Measurements from ENCODE around the gene SGIP1.
"Not testable (repeated sequence)": the region's sequence is repeated elsewhere in the genome, so short reads cannot be mapped to it uniquely, and the experiment has no call there.

The SGIP1 gene

DNA sequence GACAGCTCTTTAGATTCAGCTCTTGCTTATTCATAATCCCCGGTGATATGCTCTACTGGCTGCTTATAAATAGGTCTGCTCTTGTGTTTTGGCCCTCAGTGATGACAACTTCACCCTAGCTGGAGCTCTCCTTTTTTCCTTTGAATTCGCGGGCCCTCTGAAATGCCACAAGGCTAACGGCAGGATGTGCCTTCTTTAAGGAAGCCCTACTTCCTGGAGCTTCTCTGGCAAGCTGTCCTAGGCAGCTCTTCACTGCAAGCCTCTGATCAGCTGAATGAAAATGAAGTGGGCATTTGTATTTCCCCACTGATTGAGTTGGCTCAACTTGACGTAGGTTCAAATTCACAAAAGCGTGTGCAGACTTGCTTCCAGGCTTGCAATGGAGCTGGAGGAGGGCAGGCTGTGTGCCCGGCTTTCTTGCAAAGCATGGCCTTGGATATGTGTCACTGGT is 22.2 kb downstream of the SGIP1 start:
- DNase-seq, result peak; percentile 12

GRCh38 chr1:66557157-66557556 is 23.2 kb downstream of the SGIP1 start:
- no peak for DNase-seq

- DNase-seq, result no peak
Measured at GRCh38 chr1:66559517-66559916, 25.6 kb downstream of the SGIP1 start.

DNA sequence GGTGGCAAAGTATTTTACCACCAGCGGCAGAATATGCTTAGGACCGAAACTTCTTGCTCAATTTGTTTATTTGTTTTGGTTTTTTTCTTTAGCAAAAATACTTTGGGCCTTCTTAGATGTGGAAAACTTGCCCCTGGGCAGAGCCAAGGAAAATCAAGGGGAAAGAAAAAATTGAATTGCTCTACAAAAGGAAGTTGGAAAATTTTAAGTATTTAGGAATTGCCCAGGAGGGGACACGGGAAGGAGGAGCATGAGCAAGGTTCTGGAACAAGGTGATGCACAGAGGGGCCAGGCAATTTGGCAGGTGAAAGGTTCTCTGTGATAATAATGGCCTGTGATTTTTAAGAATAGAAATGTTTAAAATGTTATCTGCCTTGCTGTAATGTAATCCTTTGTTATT is 28.6 kb downstream of the SGIP1 start:
- no peak for DNase-seq

DNA sequence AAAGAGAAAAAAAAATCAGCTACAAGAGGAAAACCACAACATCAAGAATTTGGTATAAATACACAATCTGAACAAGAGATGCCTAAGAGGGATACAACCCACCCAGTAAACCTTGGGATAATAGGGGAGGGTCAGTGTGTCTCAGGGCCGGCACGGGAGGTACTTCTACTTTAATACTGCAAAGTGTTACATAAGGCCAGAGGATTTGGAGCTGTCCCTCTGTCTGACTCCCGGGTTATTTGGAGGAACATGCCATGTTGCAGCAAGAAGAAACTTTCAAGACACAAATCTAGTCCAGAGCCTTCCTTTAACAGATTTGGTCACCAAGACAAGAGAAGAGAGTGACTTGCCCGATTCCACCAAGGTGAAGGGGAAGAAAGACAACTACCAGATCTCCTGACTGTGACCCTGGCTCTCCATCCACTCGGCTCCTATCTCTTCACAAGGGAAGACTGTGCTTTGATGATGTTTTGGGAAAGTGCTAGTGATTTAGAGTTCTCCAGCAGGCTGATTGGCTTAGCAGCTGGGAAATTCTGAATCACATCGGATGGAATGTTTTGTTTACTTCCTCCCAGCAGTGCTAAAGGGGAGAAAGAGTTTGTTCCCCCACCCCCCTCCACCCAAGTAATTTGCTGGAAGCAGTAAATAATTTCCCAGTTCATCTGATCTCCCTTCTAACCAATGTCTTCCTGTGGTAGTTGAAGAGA is 29.3 kb downstream of the SGIP1 start:
- DNase-seq, result no peak

- DNase-seq, result no peak
Measured at GRCh38 chr1:66563941-66564630, 30.1 kb downstream of the SGIP1 start.

DNA sequence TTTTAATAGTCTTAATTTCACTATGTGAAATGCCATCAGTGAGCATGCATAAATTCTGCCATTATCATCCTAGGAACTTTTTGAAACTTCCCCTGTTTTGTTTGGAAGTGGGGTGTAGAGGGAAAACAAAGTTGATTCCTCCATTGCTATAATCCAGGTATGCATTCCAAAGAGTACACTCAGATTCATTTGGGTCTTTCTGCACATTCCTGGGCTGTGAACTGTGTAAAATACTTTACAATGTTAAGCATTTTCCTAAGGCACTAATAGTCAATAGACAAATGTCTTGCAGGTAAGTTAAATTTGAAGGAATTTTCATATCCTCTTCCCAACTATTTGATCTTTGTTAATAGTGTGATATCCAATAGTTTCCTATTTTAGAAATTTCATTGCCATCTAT is 36.2 kb downstream of the SGIP1 start:
- DNase-seq, result no peak

- no peak for DNase-seq
Measured at GRCh38 chr1:66571789-66572188, 37.8 kb downstream of the SGIP1 start.

DNA sequence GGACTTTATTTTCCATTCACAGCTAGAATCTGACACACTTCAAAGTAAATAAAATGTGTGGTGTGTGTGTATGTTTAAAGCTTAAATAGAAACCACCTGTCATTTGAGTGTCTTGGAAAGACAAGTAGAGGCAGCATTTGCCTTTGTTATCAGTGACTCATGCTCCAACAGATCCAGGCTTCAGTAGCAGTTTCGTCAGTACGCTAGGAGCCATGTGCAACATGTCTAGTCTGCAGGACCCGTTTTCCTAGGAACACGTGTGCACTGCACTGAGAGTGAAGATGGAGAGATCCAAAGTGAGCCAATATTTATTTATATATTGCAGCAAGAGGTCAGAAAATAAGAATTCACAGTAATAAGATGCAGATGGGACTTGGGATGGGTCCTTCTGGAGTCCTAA is 41.8 kb downstream of the SGIP1 start:
- peak; percentile 66 for DNase-seq

DNA sequence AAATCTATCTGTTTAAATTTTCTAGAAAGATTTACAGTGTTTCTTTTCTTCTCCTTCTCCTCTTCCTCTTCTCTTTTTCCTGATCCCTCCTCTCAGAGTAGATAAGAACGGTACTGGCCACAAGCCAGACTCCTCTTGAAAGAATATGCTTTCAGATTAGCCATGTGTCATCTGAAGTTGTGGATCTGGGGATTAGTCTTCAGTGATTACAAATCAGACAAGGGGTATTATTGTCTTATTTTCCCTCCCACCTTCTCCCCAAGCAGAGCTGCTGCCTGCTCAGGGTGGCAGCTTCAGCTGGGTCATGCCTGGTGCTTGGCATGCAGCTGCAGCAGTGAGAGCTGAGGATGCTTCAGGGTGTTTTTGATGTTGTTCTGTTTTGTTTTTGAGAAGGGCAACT is 42.7 kb downstream of the SGIP1 start:
- DNase-seq, result no peak

GRCh38 chr1:66578841-66579240 is 44.9 kb downstream of the SGIP1 start:
- DNase-seq, result no peak

- DNase-seq, result no peak
Measured at GRCh38 chr1:66580081-66580480, 46.1 kb downstream of the SGIP1 start.

- DNase-seq, result no peak
Measured at GRCh38 chr1:66583021-66583420, 49.1 kb downstream of the SGIP1 start.

GRCh38 chr1:66585002-66585401 is 51.0 kb downstream of the SGIP1 start:
- no peak for DNase-seq

DNA sequence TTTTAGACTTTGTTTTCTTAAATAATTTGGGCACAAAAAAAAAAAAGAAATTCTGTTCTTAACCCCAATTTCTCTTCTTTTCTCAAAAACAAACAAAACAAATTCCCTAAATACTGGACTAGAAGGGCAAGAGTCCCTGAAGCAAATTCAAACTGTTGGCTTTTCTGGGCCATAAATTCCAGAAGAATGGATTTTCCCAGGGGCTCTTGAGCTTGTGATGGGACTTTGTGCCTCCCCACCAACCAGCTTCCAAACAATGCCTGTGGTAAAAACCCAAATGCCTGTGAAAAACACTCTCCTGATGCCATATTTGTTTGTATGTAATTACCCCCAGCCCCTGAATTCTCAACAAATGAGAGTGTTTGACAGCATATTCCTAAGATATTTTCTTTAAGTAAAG is 55.4 kb downstream of the SGIP1 start:
- no peak for DNase-seq

DNA sequence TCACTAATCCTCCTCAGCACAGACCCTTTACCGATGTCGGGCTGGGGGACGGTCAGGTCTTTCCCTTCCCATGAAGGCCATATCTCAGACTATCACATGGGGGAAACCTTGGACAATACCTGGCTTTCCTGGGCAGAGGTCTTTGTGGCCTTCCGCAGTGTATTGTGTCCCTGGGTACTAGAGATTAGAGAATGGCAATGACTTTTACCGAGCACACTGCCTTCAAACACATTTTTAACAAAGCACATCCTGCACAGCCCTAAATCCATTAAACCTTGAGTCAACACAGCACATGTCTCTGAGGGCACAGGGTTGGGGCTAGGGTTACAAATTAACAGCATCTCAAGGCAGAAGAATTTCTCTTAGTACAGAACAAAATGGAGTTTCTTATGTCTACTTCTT is 58.2 kb downstream of the SGIP1 start:
- DNase-seq, result not testable (repeated sequence)

- DNase-seq, result no peak
Measured at GRCh38 chr1:66596191-66596590, 62.2 kb downstream of the SGIP1 start.

DNA sequence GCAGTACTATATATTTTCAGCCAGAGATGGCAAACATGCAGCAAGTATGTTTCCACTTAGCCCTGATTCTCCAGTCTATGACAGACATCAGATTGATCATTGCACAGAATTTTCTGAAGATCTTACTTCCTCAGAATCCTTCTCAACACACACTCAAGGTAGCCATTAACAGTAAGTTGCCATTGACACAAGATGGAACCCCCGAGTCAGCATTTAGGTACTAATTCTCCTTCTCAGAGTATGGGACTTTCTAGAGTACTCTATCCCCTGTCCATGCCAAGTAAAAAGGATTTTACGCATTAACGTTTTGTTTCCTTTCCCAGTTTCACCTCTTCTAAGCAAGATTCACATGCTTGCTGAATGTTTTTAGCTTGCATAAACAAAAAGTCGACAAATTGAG is 63.5 kb downstream of the SGIP1 start:
- no peak for DNase-seq

GRCh38 chr1:66598670-66599069 is 64.7 kb downstream of the SGIP1 start:
- DNase-seq, result no peak

GRCh38 chr1:66599346-66599745 is 65.4 kb downstream of the SGIP1 start:
- DNase-seq, result no peak

GRCh38 chr1:66599899-66600737 is 66.2 kb downstream of the SGIP1 start:
- DNase-seq, result no peak

GRCh38 chr1:66605419-66605997 is 71.6 kb downstream of the SGIP1 start:
- DNase-seq, result no peak

- no peak for DNase-seq
Measured at GRCh38 chr1:66606362-66607065, 72.6 kb downstream of the SGIP1 start.

All from NCI-H510A (cell line).